GM18520 (cell line): Measurements from ENCODE around the gene ESX1.
"Not testable (repeated sequence)": the region's sequence is repeated elsewhere in the genome, so short reads cannot be mapped to it uniquely, and the experiment has no call there.

Source experiments
- ATAC-seq: cut with Tn5 transposase; IDR thresholded peaks from one replicate; pipeline ENCODE4 v1.9.1; 2021; ENCODE audit not compliant: unreplicated experiment

Gene ESX1

DNA sequence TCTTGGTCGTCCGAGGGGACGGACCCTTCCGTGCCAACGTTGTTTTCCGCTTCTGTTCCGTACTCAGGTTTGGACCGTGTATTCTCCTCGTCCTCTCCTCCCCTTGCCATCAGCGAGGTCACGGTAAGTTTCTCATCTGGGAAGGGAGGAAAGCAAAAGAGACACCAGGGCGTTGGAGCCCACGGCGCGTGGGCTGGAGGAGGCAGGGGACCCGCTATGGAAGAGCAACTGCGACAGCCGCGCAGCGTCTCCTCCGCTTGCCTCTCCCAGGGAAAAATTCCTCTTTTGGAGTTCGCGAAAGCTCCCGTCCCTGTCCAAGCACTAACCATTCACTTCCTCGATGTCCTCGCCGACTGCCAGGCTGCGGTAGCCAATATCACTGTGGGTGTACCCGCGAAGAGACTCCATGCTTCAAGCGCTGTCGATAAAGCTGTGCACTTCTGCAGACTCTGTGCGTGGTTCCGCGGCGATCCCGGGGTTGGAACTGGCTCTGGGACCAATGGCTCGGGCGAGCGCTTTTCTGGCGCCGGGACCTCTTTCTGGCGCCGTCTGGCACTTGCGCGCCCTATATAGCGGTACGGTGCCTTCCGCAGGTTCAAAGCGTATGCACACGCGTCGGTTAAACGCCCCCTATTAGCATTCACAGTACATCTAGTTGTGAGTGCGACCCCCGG, at the start of gene ESX1:
Gene ESX1, minus strand, starts transcription at position 492 of the 674 bp plus-strand sequence. Its CDS starts 84 bp downstream, at position 408.
- no peak for ATAC-seq

DNA sequence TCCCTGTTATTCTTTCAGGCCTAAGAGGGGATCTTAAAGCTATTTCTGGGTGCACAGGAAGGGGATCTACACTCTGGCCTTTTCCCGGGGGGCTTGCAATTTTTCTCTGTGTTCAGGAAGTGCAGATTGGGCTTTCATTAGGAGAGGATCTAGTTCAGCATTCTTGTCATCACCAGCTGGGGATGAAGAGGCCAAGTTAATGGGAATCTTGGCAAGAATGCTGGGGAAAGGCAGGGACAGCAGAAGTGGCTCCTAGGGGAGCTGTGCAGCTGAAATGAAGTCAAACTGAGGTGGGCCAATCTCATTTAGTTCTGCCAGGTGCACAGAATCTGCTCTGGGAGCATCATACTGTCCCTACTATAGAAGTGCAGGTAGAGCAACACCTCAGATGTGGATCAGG, 40.9 kb upstream of the ESX1 start:
- no peak for ATAC-seq

- no peak for ATAC-seq
Observed at GRCh38 chrX:104288961-104289360, 34.2 kb upstream of the ESX1 start.

DNA sequence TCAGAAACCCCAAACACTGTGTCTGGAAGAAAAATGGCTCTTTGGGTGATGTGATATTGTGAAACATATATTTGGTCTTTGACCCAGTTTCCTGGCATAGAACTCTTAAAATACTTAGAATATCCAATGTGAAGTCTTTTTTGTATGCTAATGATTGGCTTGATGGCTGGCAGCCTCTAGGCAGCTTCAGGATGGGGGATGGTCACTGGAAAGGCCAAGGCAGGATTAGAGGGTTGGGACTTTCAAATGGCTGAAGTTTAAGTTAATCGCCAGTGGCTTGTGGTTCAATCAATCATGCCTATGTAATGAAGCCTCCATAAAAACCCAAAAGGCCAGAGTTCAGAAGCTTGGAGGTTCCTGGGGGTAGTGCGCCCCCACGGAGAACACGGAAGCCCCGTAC, 33.5 kb upstream of the ESX1 start:
- no peak for ATAC-seq

GRCh38 chrX:104285201-104285600, 30.5 kb upstream of the ESX1 start:
- ATAC-seq, result no peak

- ATAC-seq, result no peak
Observed at GRCh38 chrX:104284507-104284906, 29.8 kb upstream of the ESX1 start.

GRCh38 chrX:104282166-104282725, 27.5 kb upstream of the ESX1 start:
- ATAC-seq, result no peak

DNA sequence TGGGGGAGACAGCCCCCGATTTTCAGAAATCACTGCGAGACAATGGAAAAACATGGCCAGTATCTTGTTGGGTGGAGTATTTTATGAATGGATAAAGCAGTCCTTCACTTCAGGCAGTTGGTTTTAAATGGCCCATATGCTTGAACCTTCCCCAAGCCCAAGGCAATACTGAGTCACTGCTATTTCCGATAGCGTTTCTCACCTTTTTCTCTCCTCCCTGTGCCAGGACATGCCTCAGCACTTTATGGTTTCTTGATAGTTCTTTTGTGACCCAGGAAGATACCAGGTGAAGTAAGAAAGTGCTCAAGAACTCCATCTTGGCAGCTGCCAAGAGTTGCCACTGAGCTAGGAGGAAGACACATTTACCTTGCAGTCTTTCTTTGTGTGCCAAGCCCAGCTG, 26.8 kb upstream of the ESX1 start:
- ATAC-seq, result no peak

DNA sequence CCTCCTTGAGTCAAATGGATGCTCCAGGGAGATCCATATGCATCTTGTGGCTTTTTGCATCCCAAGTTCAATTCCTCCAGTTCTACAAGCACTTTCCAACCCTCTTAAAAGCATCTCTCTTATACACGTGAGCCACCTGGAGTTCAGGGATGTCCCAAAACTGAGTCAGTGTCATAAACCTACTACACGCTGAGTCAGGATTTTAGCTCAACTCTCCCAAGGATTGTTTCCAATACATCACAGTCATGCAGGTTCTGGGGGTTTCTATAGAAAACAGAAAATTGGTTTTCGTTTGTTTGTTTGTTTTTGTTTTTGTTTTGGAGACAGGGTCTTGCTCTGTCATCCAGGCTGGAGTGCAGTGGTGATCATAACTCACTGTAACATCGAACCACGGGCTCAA, 25.9 kb upstream of the ESX1 start:
- no peak for ATAC-seq

DNA sequence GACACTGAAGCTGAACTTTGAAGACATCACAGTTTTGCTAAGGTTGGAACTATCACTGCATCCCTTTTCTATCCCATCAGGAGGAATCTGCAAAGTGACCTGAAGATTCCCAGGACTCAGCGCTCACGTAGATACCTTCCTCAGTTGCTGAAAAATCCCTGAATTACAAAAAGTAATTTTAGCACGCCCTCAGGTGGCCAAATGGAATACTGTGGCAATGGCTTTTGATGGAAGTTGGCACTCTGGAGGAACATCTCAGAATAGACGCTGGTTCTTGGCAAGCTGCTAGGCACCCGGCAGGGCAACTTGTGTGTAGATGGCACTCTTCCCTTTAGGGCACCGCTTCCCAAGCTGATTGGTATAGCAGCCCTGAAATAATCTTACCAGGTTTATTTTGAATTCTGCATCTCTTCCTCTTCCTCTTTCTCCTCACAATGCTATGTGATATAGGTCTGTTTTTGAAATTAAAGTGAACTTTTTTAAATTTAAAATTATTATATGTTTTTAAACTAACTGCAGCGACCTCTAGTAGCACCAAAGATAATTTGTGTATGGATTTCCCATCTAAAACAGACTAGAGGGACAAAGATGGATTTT, 16.3 kb upstream of the ESX1 start:
- no peak for ATAC-seq

- ATAC-seq, result no peak
Observed at GRCh38 chrX:104270212-104270611, 15.5 kb upstream of the ESX1 start.

DNA sequence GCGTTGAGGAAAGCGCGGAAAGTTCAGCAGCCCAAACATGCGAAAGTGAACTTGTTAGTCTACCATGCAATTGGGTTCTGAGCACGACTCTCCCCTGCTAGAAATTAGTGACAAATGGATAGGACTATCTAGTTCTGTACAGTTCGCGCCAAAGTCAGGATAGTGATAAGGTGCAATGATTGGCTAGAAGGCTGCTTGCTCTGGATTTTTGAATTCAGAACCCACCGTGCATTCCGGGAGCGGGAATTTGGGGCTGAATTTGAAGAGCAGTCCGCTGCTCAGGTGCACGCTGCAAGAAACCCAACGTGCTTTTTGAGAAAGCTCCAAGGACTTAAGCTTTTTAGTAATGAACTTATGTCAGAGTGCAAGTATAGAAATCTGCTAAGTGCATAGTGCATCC, 732 bp upstream of the ESX1 start:
- no peak for ATAC-seq

DNA sequence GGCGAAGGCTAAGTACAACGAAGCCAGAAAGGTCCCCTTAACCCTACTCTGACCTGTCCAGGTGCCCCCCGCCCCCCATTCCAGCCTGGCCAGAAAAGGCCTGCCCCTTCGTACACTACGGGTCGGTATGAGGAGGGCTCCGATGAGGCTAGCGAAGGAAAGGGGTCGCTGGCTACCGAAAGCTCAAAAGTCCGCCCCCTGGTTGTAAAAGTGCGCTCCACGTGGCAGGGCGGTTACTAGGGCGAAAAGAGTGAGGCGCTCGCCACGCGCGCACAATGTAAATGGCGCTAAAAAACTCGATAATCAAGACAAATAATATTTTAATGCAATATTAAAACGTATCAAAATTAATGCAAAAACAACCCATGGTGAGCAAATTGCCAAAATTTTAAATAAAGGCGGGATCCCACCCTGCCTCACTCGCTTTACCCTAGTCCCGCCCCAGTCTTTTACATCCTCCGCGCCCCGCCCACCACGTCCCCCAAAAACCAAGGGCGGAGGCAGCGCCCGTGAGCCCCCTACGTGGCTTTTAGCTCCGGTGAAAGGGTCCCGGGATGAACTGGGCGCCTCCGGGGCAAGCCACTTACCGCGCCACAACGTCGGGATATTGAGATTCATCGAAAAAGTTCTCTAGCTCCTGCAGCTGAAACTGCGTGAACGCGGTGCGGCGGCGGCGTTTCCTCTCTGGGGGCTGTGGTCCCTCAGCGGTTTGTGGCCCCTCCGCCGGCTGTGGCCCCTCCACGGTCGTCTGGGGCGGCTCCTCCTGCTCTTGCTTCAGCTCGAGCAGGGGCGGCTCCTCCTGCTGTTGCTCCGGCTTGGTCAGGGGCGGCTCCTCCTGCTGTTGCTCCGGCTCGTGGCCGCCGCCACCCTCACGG, 929 bp downstream of the ESX1 start:
- ATAC-seq, result no peak

DNA sequence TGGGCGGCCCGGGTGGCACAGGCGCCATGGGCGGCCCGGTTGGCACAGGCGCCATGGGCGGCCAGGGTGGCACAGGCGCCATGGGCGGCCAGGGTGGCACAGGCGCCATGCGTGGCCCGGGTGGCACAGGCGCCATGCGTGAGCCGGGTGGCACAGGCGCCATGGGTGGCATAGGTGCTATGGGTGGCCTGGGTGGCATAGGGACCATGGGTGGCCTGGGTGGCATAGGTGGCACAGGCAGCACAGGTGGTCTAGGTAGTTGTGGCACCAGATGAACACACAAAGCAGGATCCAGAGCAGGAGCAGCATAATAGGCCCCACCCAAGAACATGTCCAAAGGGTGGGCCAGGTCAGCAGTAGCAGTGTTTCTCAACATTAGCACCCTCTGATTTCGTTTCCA, 4.3 kb downstream of the ESX1 start:
- no peak for ATAC-seq

DNA sequence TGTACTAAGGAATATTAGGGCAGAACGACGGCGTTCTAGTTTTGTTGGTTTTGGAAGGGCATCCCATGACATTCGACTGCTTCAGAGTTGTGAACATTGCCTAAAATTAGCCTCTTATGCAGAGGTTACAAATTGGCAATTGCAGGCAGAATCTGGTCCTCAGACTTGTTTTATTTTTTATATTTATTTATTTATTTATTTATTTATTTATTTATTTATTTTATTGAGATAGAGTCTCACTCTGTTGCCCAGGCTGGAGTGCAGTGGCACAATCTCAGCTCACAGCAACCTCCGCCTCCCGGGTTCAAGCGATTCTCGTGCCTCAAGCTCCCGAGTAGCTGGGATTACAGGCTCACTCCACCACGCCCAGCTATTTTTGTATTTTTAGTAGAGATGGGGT, 24.7 kb downstream of the ESX1 start:
- ATAC-seq, result not testable (repeated sequence)

DNA sequence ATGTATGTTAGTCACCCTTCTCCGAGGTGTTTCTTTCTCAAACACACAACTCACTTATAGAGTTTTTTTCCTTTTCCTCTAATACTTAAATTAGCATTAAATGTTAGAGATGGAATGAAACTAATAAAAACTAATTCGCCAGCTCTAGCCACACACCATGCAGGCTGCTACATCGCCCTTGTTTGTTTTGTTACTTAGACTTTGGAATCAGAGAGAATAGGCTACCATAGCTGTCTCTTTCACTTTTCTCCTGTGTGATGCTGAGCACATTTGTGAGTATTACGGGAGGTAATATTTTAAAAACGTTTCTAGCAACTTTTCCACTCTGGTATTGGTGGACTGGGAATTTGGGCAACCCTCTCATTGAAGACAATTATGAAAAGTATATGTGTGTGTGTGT, 43.5 kb downstream of the ESX1 start:
- ATAC-seq, result no peak

DNA sequence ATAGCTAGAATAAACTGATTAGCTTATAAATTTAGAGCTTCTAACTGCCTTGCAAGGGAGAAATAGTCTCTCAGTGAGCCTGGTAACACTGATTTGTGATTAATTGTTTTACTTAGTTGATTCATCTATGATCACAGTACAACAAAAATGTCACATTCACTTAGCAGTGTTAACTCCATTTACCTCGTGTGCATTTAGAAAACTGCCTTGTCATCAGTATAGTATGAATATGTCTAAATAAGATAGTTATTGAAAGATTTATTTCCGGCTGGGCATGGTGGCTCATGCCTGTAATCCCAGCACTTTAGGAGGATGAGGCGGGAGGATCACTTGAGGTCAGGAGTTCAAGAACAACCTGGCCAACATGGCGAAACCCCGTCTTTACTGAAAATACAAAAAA, 49.2 kb downstream of the ESX1 start:
- ATAC-seq, result no peak
